Stomach (tissue), 4 donors: ENCODE data around the gene AKNA.

ENCODE experiments used
- POLR2A ChIP-seq, 4 donors: fragments of 450-650 bp; IDR thresholded peaks; one replicate each; pipeline ENCODE4 v1.6.1; 2016; ENCODE audit warnings: antibody characterized with exemption in 4 of 4, control low read depth in 2 of 4, mild to moderate bottlenecking in 1 of 4, moderate library complexity in 1 of 4
- POLR2AphosphoS5 ChIP-seq, 3 donors: sonication (generic); formaldehyde crosslinking; IDR thresholded peaks; one replicate each; pipeline ENCODE4 v1.6.1; 2016; ENCODE audit warnings: antibody characterized with exemption in 3 of 3
- TF ChIP-seq, protein P1 (sequence below), 7 experiments: fragments of 450-650 bp in 4 of 7; fragments of 200-600 bp in 3 of 7; sonication (generic) in 3 of 7; IDR thresholded peaks; one replicate each; pipeline ENCODE4 v1.5.1; 2016 to 2019; ENCODE audit warnings: antibody characterized with exemption in 7 of 7, control low read depth in 2 of 7, mild to moderate bottlenecking in 1 of 7

DNA sequence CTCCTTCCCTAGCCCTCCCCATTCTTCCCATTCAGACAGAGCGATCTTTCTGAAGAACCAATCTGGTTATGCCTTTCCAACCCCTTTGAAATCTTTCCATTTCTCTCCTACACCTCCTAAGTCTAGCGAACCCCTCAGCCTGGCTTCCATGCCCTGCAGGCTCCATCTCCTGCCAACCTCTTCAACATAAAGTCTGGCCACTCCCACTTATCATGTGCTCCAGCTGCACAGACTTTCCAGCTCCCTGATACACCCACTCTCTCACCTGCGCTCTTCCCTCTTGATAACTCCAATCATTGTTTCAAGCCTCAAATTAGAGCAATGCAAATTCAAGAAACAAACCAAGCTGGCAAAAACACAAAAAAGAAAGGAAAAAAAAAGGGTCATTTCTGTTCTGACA, 68.6 kb downstream of the AKNA start:
- TF ChIP-seq, protein P1, sequence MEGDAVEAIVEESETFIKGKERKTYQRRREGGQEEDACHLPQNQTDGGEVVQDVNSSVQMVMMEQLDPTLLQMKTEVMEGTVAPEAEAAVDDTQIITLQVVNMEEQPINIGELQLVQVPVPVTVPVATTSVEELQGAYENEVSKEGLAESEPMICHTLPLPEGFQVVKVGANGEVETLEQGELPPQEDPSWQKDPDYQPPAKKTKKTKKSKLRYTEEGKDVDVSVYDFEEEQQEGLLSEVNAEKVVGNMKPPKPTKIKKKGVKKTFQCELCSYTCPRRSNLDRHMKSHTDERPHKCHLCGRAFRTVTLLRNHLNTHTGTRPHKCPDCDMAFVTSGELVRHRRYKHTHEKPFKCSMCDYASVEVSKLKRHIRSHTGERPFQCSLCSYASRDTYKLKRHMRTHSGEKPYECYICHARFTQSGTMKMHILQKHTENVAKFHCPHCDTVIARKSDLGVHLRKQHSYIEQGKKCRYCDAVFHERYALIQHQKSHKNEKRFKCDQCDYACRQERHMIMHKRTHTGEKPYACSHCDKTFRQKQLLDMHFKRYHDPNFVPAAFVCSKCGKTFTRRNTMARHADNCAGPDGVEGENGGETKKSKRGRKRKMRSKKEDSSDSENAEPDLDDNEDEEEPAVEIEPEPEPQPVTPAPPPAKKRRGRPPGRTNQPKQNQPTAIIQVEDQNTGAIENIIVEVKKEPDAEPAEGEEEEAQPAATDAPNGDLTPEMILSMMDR (IDR thresholded peaks at IDR 0.05): no peak
- TF ChIP-seq POLR2AphosphoS5 (IDR thresholded peaks at IDR 0.05) (no peak), POLR2A (IDR thresholded peaks at IDR 0.05) (no peak)
